Measurements from ENCODE around the gene HAGHL. TPM values are rescaled to one million over a fixed set of nuclear protein-coding genes. Genes with fewer than 3 reads are reported as not detected.
"Not testable (repeated sequence)": the region's sequence is repeated elsewhere in the genome, so short reads cannot be mapped to it uniquely, and the experiment has no call there.

Gene HAGHL
- total and polyA plus RNA-seq, 3 donors from 2014 or later, result 7.2 to 13.7 (median 9.9) TPM

GRCh38 chr16:739560-740458, 12.9 kb downstream of the HAGHL start:
- 33 to 50% methylated on average over 10 to 38 of the region's 38 CpGs for WGBS, 2 donors
- no peaks in the 10 kb centered on the region for H3K27me3 ChIP-seq
- peaks cover 14% of the 10 kb centered on the region for H3K4me1 ChIP-seq
- no peak for DNase-seq
- TF ChIP-seq, protein P1, sequence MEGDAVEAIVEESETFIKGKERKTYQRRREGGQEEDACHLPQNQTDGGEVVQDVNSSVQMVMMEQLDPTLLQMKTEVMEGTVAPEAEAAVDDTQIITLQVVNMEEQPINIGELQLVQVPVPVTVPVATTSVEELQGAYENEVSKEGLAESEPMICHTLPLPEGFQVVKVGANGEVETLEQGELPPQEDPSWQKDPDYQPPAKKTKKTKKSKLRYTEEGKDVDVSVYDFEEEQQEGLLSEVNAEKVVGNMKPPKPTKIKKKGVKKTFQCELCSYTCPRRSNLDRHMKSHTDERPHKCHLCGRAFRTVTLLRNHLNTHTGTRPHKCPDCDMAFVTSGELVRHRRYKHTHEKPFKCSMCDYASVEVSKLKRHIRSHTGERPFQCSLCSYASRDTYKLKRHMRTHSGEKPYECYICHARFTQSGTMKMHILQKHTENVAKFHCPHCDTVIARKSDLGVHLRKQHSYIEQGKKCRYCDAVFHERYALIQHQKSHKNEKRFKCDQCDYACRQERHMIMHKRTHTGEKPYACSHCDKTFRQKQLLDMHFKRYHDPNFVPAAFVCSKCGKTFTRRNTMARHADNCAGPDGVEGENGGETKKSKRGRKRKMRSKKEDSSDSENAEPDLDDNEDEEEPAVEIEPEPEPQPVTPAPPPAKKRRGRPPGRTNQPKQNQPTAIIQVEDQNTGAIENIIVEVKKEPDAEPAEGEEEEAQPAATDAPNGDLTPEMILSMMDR (IDR thresholded peaks at IDR 0.05), result no peak
- no peak for TF ChIP-seq POLR2A (IDR thresholded peaks at IDR 0.05)
- H3K9me3 ChIP-seq, result no peaks in the 10 kb centered on the region
- no peaks in the 10 kb centered on the region for H3K36me3 ChIP-seq (ENCODE audit: low read depth, missing control alignments)
- intact Hi-C loops (cut with DNase I; ENCODE audit: low total_unique reads), result loop anchor here (2.0 kb wide), 1 partner anchor 57 kb away; no protein-coding TSS in a partner anchor
- H3K27ac ChIP-seq, result no peak overlapping the region
- H3K4me3 ChIP-seq, result peak overlapping the region; percentile 74 to 91

DNA sequence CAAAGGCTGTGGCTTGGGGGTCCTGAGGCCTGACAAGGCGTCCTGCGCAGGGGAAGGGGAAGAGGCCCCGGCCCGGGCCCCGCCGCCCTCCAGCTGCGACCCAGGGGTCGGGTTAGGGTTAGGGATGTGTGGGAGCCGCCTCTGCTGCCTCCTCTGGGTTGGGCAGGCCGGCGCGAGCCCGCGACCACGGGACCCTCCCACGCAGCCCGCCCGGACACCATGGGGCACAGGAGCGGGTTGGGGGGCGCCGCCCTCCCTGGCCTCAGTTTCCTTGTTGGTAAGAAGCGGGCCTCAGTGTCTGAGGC, 13.5 kb downstream of the HAGHL start:
- WGBS, 2 donors, result 0% methylated on average over 7 to 9 of the region's 22 CpGs
- Histone ChIP-seq H3K27ac (peak overlapping the region in 1 of 2 donors; percentile 19), H3K4me1 (peaks cover 14% of the 10 kb centered on the region), H3K36me3 (ENCODE audit: low read depth, missing control alignments) (no peaks in the 10 kb centered on the region), H3K9me3 (no peaks in the 10 kb centered on the region), H3K4me3 (peak overlapping the region; percentile 74 to 91), H3K27me3 (no peaks in the 10 kb centered on the region)
- no peak for DNase-seq
- TF ChIP-seq POLR2A (IDR thresholded peaks at IDR 0.05), result no peak
- TF ChIP-seq, protein P1 (IDR thresholded peaks at IDR 0.05), result no peak
- intact Hi-C loops (cut with DNase I; ENCODE audit: low total_unique reads), result loop anchor here (2.0 kb wide), 1 partner anchor 58 kb away; no protein-coding TSS in a partner anchor

- H3K9me3 ChIP-seq, result no peaks in the 10 kb centered on the region
- H3K27ac ChIP-seq, result peak within 1 kb of the TSS in 1 of 2 donors; percentile 19
- 0 to 1% methylated on average over 1 to 44 of the region's 79 CpGs for WGBS, 2 donors
- H3K36me3 ChIP-seq (ENCODE audit: low read depth, missing control alignments), result no peaks in the 10 kb centered on the region
- DNase-seq, result peak; percentile 88
- H3K4me1 ChIP-seq, result peaks cover 14% of the 10 kb centered on the region
- intact Hi-C loops (cut with DNase I; ENCODE audit: low total_unique reads), result loop anchor here (2.0 kb wide), 1 partner anchor 58 kb away; no protein-coding TSS in a partner anchor
- peak within 1 kb of the TSS; percentile 74 to 91 for H3K4me3 ChIP-seq
- no peak for TF ChIP-seq POLR2A (IDR thresholded peaks at IDR 0.05)
- TF ChIP-seq, protein P1 (IDR thresholded peaks at IDR 0.05), result peak; percentile 90 to 99 (median 98)
- H3K27me3 ChIP-seq, result no peaks in the 10 kb centered on the region
These were observed 14.0 kb downstream of the HAGHL start, which contains the start of gene CIAO3 for GRCh38 chr16:740764-741505. TSS of gene CIAO3 (minus strand) at chr16:740997. CDS start at chr16:740985, 12 bp downstream.

GRCh38 chr16:741986-742629, 15.2 kb downstream of the HAGHL start:
- H3K36me3 ChIP-seq (ENCODE audit: low read depth, missing control alignments), result no peaks in the 10 kb centered on the region
- H3K4me3 ChIP-seq, result no peak overlapping the region
- no peaks in the 10 kb centered on the region for H3K27me3 ChIP-seq
- no peaks in the 10 kb centered on the region for H3K9me3 ChIP-seq
- DNase-seq, result no peak
- peaks cover 14% of the 10 kb centered on the region for H3K4me1 ChIP-seq
- WGBS, 2 donors, result 67 to 84% methylated on average over 10 to 15 of the region's 15 CpGs
- intact Hi-C loops (cut with DNase I; ENCODE audit: low total_unique reads), result loop anchor here (2.0 kb wide), 1 partner anchor 59 kb away; no protein-coding TSS in a partner anchor
- no peak overlapping the region for H3K27ac ChIP-seq
- TF ChIP-seq, protein P1 (IDR thresholded peaks at IDR 0.05), result no peak
- no peak for TF ChIP-seq POLR2A (IDR thresholded peaks at IDR 0.05)

DNA sequence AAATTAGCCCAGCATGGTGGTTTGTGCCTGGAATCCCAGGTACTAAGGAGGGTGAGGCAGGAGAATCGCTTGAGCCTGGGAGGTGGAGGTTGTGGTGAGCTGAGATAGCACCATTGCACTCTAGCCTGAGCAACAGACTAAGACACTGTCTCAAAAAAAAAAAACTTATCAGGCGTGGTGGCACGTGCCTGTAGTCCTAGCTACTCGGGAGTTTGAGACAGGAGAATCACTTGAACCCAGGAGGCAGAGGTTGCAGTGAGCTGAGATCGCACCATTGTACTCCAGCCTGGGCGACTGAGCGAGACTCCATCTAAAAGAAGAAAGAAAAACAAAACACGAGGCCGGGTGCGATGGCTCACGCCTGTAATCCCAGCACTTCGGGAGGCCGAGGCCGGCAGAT, 16.0 kb downstream of the HAGHL start:
- peaks cover 14% of the 10 kb centered on the region for H3K4me1 ChIP-seq
- H3K27ac ChIP-seq; DNase-seq; H3K27me3 ChIP-seq; H3K9me3 ChIP-seq; H3K36me3 ChIP-seq (ENCODE audit: low read depth, missing control alignments); intact Hi-C loops (cut with DNase I; ENCODE audit: low total_unique reads); H3K4me3 ChIP-seq: not testable (repeated sequence)
- 80 to 83% methylated on average over 14 of the region's 14 CpGs for WGBS, 2 donors
